Endothelial cell of umbilical vein (primary cell): ENCODE data around the gene UCMA.

ENCODE experiments used
- CTCF ChIP-seq, 2 donors: IDR thresholded peaks; 1 replicate in 1 of 2; 2 replicates in 1 of 2; pipeline ENCODE4 v1.5.1; 2011; ENCODE audit warnings: low read length in 2 of 2, mild to moderate bottlenecking in 2 of 2, moderate library complexity in 2 of 2, control low read depth in 1 of 2, inconsistent platforms in 1 of 2, low read depth in 1 of 2; ENCODE audit not compliant: insufficient read depth in 1 of 2; ENCODE audit errors: extremely low read depth in 1 of 2
- EZH2 ChIP-seq: IDR thresholded peaks from 2 replicates; pipeline ENCODE4 v1.6.1; 2012; ENCODE audit warnings: borderline replicate concordance, low read depth, mild to moderate bottlenecking, moderate library complexity, low read length, inconsistent platforms; ENCODE audit not compliant: severe bottlenecking
- GATA2 ChIP-seq: IDR thresholded peaks from 2 replicates; pipeline ENCODE4 v1.7.0; 2011; ENCODE audit warnings: low read depth, mild to moderate bottlenecking, moderate library complexity, mixed read lengths, low read length; ENCODE audit not compliant: insufficient read length, insufficient read depth
- POLR2A ChIP-seq: IDR thresholded peaks from 2 replicates; pipeline ENCODE4 v1.6.1; 2012; ENCODE audit warnings: low read depth, mild to moderate bottlenecking, control low read depth, low read length
- POLR2AphosphoS5 ChIP-seq: IDR thresholded peaks from 2 replicates; pipeline ENCODE4 v1.6.1; 2012; ENCODE audit warnings: low read depth, mild to moderate bottlenecking, control low read depth, low read length, moderate library complexity; ENCODE audit not compliant: insufficient read depth
- TF ChIP-seq, protein P1 (sequence below): IDR thresholded peaks from 2 replicates; pipeline ENCODE4 v1.6.1; 2011; ENCODE audit not compliant: insufficient read depth, insufficient read length

- TF ChIP-seq CTCF (IDR thresholded peaks at IDR 0.05; ENCODE audit: extremely low read depth in 1 of 2, insufficient read depth in 1 of 2, low read depth in 1 of 2, low read length in 2 of 2), result no peak
- no peak for TF ChIP-seq EZH2
- no peak for TF ChIP-seq POLR2A
- TF ChIP-seq GATA2, result no peak
- no peak for TF ChIP-seq POLR2AphosphoS5
- TF ChIP-seq, protein P1, sequence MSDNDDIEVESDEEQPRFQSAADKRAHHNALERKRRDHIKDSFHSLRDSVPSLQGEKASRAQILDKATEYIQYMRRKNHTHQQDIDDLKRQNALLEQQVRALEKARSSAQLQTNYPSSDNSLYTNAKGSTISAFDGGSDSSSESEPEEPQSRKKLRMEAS, result no peak
Observed at GRCh38 chr10:13222566-13222965, 11.6 kb downstream of the UCMA start.
